MCF 10A (cell line): Measurements from ENCODE around the gene RHOU. TPM values are rescaled to one million over a fixed set of nuclear protein-coding genes. Genes with fewer than 3 reads are reported as not detected.

Experiments
- BruUV-seq: library from RNA; stranded (reverse); fragments of 400-500 nt; replicated peaks from 2 replicates; lab custom pipeline; 2021; lab: Mats Ljungman, UMichigan
- CTCF ChIA-PET: fragments of 300-600 bp; sonication (Branson Sonifier 250); formaldehyde crosslinking; extraction: SDS; loops from one replicate; lab custom pipeline; 2021; ENCODE audit warnings: antibody characterized with exemption, inconsistent platforms; lab: Yijun Ruan, JAX
- POLR2A ChIA-PET: fragments of 300-600, 350-650 bp; sonication (Branson Sonifier 250); formaldehyde crosslinking; extraction: SDS; loops from one replicate; lab custom pipeline; 2020; ENCODE audit warnings: antibody characterized with exemption, inconsistent platforms; lab: Yijun Ruan, JAX
- DNase-seq: peaks from one replicate; pipeline ENCODE4 v3.0.0-alpha.2; 2018; ENCODE audit not compliant: unreplicated experiment
- H3K27ac Mint-ChIP-seq: one replicate; pipeline ENCODE4 v1.8.0; 2022; ENCODE audit warnings: mild to moderate bottlenecking, low read depth, mixed read lengths; ENCODE audit not compliant: unreplicated experiment
- H3K27me3 Mint-ChIP-seq: one replicate; pipeline ENCODE4 v1.8.0; 2022; ENCODE audit warnings: mixed read lengths; ENCODE audit not compliant: insufficient read depth, unreplicated experiment
- H3K36me3 Mint-ChIP-seq: one replicate; pipeline ENCODE4 v1.8.0; 2022; ENCODE audit warnings: mild to moderate bottlenecking, moderate library complexity, mixed read lengths; ENCODE audit not compliant: insufficient read depth, unreplicated experiment
- H3K4me1 Mint-ChIP-seq: one replicate; pipeline ENCODE4 v1.8.0; 2022; ENCODE audit warnings: mixed read lengths; ENCODE audit not compliant: insufficient read depth, unreplicated experiment
- H3K4me3 Mint-ChIP-seq: one replicate; pipeline ENCODE4 v1.8.0; 2022; ENCODE audit warnings: mild to moderate bottlenecking, moderate library complexity, mixed read lengths; ENCODE audit not compliant: unreplicated experiment
- H3K9me3 Mint-ChIP-seq: one replicate; pipeline ENCODE4 v1.8.0; 2022; ENCODE audit warnings: mixed read lengths; ENCODE audit not compliant: unreplicated experiment
- intact Hi-C: fragments of 100-400 bp; cut with micrococcal nuclease; formaldehyde crosslinking; loops from 2 replicates; pipeline ENCODE4 v1.14.1; 2022
- total RNA-seq: library from RNA; stranded (reverse); gene quantifications from 2 replicates; pipeline ENCODE4 v1.2.3, GENCODE V29; 2022
- TF ChIP-seq, protein P1 (sequence below): fragments of 200-600 bp; IDR thresholded peaks from one replicate; pipeline ENCODE4 v1.8.0; 2022; ENCODE audit warnings: antibody characterized with exemption, mild to moderate bottlenecking; ENCODE audit not compliant: unreplicated experiment

Gene RHOU
- total RNA-seq, 1 experiment from 2014 or later: 2.1 TPM

DNA sequence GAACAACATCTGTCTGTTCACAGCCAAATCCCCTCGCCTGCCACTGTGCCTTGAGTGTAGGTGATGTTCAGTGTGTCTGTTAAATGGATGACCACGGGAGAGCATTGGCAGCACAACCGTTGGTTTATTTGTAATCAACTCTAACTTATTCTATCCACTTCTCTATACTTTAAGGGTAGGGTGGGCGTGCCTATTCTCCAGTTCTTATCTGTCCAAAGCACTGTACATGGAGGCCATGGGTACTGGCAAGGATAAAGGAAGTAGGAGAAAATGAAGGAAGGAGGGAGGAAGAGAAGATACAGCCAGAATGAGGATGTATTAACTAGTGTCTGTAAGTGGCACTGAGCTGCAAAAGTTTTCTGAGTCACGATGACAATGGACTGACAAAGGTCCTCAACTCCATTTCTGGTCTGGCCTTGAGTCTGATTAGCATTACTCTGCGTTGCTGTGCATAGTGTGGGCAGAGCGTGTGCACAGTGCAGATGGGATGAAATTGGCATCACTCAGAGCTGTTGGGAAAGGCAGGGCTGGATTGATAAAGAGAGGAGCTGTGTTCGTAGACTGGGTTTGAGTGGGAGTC is 7.1 kb downstream of the RHOU start:
- no TSS peak for BruUV-seq
- TF ChIP-seq, protein P1, sequence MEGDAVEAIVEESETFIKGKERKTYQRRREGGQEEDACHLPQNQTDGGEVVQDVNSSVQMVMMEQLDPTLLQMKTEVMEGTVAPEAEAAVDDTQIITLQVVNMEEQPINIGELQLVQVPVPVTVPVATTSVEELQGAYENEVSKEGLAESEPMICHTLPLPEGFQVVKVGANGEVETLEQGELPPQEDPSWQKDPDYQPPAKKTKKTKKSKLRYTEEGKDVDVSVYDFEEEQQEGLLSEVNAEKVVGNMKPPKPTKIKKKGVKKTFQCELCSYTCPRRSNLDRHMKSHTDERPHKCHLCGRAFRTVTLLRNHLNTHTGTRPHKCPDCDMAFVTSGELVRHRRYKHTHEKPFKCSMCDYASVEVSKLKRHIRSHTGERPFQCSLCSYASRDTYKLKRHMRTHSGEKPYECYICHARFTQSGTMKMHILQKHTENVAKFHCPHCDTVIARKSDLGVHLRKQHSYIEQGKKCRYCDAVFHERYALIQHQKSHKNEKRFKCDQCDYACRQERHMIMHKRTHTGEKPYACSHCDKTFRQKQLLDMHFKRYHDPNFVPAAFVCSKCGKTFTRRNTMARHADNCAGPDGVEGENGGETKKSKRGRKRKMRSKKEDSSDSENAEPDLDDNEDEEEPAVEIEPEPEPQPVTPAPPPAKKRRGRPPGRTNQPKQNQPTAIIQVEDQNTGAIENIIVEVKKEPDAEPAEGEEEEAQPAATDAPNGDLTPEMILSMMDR: no peak
- no peak for DNase-seq
- ChIA-PET POLR2A (interaction anchor here (0.6 to 1.5 kb wide), 7 partner anchors 8 to 469 kb away, joined by 3 to 5 read pairs (median 3); no protein-coding TSS in a partner anchor), CTCF (interaction anchor here (0.6 to 1.7 kb wide), 5 partner anchors 26 to 512 kb away, joined by 3 to 6 read pairs (median 4); no protein-coding TSS in a partner anchor)
- Mint-ChIP-seq H3K4me3 (no peak overlapping the region), H3K36me3 (peaks cover 9% of the 10 kb centered on the region), H3K27ac (no peak overlapping the region), H3K4me1 (peaks cover 12% of the 10 kb centered on the region), H3K9me3 (no peaks in the 10 kb centered on the region), H3K27me3 (no peaks in the 10 kb centered on the region)
- intact Hi-C loops: no loop called here

DNA sequence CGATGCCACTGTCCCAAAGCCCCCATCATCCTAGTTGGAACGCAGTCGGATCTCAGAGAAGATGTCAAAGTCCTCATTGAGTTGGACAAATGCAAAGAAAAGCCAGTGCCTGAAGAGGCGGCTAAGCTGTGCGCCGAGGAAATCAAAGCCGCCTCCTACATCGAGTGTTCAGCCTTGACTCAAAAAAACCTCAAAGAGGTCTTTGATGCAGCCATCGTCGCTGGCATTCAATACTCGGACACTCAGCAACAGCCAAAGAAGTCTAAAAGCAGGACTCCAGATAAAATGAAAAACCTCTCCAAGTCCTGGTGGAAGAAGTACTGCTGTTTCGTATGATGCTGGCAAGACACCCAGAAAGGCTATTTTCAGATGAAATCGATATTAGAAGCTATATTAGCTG is 8.1 kb downstream of the RHOU start:
- Mint-ChIP-seq H3K27me3 (peaks cover 6% of the 10 kb centered on the region), H3K4me3 (no peak overlapping the region), H3K4me1 (peaks cover 12% of the 10 kb centered on the region), H3K9me3 (no peaks in the 10 kb centered on the region), H3K27ac (no peak overlapping the region), H3K36me3 (peaks cover 9% of the 10 kb centered on the region)
- ChIA-PET CTCF (interaction anchor here (1.7 to 1.9 kb wide), 2 partner anchors 482 to 484 kb away, joined by 6 to 7 read pairs; no protein-coding TSS in a partner anchor), POLR2A (interaction anchor here (0.6 to 1.5 kb wide), 6 partner anchors 9 to 507 kb away, joined by 3 to 5 read pairs (median 3); no protein-coding TSS in a partner anchor)
- no TSS peak for BruUV-seq
- intact Hi-C loops: no loop called here
- DNase-seq: no peak
- TF ChIP-seq, protein P1: no peak

DNA sequence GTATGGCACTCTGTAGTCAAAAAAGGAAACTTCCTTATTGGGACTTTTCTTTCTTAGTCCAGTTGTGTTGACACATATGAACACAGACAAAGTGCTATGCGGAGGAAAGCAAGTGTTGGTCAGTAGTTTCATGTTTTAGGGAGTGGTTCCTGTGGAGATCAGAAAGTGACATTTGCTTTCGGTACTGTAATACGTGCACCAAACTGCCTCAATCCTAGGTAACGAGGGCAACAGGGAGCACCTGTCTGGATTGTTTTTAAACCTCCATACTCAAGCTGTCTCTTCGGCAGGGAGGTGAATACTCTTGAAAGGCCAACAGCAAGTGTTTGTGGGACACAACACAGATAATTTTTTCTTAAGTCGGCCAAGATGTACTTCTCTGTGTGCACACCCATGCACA is 9.1 kb downstream of the RHOU start:
- H3K36me3 Mint-ChIP-seq: peaks cover 9% of the 10 kb centered on the region
- DNase-seq: no peak
- no peak overlapping the region for H3K4me3 Mint-ChIP-seq
- peaks cover 14% of the 10 kb centered on the region for H3K27me3 Mint-ChIP-seq
- ChIA-PET CTCF (interaction anchor here (1.2 to 1.9 kb wide), 2 partner anchors 46 to 481 kb away, joined by 3 to 7 read pairs; no protein-coding TSS in a partner anchor), POLR2A (interaction anchor here (0.7 to 1.8 kb wide), 3 partner anchors 9 to 58 kb away, joined by 3 to 5 read pairs (median 4); partner anchors contain the start of gene RHOU)
- peaks cover 12% of the 10 kb centered on the region for H3K4me1 Mint-ChIP-seq
- no peaks in the 10 kb centered on the region for H3K9me3 Mint-ChIP-seq
- H3K27ac Mint-ChIP-seq: no peak overlapping the region
- intact Hi-C loops: no loop called here
- no TSS peak for BruUV-seq
- TF ChIP-seq, protein P1: no peak

DNA sequence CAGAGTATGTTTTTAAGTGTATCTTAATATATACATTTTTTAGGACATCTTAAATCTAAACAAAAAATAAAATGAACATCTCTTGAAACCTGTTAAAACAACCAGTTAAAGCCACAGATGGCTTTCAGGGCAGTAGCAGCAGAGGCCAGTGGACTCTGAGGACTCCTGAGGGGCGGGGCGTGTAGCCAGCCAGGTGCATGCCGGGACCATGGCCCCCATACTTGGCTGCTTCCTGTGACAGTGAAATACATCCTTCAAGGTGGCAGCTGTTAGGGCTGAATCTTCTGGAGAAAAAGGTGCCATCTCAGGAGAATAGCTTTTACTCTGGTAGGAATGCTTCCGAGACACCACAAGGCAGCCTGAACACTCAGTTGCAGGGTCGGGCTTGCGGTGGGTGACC is 9.6 kb downstream of the RHOU start:
- POLR2A ChIA-PET: interaction anchor here (1.0 to 1.8 kb wide), 2 partner anchors 9 kb away, joined by 3 to 4 read pairs; partner anchors contain the start of gene RHOU
- Mint-ChIP-seq H3K9me3 (no peaks in the 10 kb centered on the region), H3K4me1 (peaks cover 7% of the 10 kb centered on the region), H3K36me3 (peaks cover 9% of the 10 kb centered on the region), H3K27ac (no peak overlapping the region), H3K27me3 (peaks cover 20% of the 10 kb centered on the region), H3K4me3 (no peak overlapping the region)
- BruUV-seq: no TSS peak
- CTCF ChIA-PET: interaction anchor here (0.6 to 1.9 kb wide), 3 partner anchors 45 to 693 kb away, joined by 3 to 7 read pairs (median 3); no protein-coding TSS in a partner anchor
- intact Hi-C loops: no loop called here
- TF ChIP-seq, protein P1: no peak
- DNase-seq: no peak
